GM23248 (cell line): ENCODE measurements around the gene NUBPL.

Experiments
- EZH2 ChIP-seq: fragments of 200-600 bp; sonication (generic); IDR thresholded peaks from 2 replicates; pipeline ENCODE4 v1.6.1; 2018; ENCODE audit warnings: antibody characterized with exemption, mild to moderate bottlenecking; ENCODE audit not compliant: insufficient read depth, poor library complexity, severe bottlenecking
- EZH2phosphoT487 ChIP-seq: fragments of 200-600 bp; sonication (generic); IDR thresholded peaks from 2 replicates; pipeline ENCODE4 v1.6.1; 2018; ENCODE audit warnings: antibody characterized with exemption, moderate library complexity, mild to moderate bottlenecking, low read depth; ENCODE audit not compliant: insufficient read depth

- TF ChIP-seq EZH2 (no peak), EZH2phosphoT487 (no peak)
Observed at GRCh38 chr14:31843361-31844091, 282.3 kb downstream of the NUBPL start.
